HG03097 (cell line): ENCODE data around the gene LTA4H.

ENCODE experiments used
- ATAC-seq: cut with Tn5 transposase; IDR thresholded peaks from one replicate; pipeline ENCODE4 v1.9.1; 2021; ENCODE audit not compliant: unreplicated experiment, low FRiP score

Gene LTA4H

GRCh38 chr12:96036765-96037455 is 1.5 kb upstream of the LTA4H start:
- no peak for ATAC-seq

GRCh38 chr12:96034621-96035282 is 635 bp downstream of the LTA4H start:
- ATAC-seq, result peak; percentile 8

GRCh38 chr12:96033549-96034389 is 1.6 kb downstream of the LTA4H start:
- ATAC-seq, result no peak

DNA sequence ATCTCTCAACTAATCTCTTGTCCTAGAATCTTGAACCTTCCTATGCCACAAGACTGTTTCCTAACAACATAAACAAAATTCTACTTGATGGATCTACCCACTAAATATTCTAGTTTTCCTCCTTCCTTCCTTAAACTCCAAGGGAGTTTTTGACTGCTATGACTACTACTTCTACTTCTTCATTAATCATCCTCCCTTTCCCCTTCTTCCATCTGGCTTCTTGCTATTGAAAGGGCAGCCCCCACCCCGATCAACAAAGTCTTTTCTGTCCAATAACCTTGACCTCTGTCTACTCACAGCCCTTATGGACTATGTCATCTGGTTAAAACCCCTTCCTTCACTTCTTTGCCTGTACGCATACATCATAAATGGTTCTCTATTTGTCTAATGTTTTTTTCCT is 5.6 kb downstream of the LTA4H start:
- ATAC-seq, result no peak

GRCh38 chr12:96028538-96028937 is 6.8 kb downstream of the LTA4H start:
- ATAC-seq, result no peak

DNA sequence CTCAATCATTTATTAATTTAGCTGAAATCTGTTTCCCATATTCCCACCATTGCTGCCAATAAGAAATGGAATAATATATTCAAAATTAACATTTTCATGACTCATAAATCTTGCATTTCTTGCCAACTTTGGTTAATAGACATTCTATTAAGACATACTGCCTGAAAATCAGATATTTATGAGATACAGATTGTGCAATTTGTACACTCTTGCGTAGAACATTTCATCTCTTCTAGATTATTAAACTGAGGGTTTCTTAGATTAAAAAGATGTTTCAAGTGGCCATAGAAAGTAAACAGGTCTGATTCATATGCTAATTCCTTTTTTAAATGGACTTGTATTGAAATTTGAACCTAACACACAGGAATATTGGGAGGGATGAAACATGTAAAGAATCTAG is 9.1 kb downstream of the LTA4H start:
- no peak for ATAC-seq

DNA sequence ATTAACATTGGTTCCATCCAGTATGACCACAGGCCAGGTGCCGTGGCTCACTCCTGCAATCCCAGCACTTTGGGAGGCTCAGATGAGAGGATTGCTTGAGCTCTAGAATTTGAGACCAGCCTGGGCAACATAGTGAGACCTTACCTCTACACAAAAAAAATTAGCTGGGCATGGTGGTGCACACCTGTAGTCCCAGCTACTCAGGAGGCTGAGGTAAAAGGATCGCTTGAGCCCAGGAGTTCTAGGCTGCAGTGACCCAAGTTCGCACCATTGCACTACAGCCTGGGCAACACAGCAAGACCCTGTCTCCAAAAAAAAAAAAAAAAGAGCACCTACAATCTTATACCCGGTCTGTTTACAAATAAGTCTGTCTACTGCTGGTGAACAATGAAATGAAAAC is 9.9 kb downstream of the LTA4H start:
- no peak for ATAC-seq

DNA sequence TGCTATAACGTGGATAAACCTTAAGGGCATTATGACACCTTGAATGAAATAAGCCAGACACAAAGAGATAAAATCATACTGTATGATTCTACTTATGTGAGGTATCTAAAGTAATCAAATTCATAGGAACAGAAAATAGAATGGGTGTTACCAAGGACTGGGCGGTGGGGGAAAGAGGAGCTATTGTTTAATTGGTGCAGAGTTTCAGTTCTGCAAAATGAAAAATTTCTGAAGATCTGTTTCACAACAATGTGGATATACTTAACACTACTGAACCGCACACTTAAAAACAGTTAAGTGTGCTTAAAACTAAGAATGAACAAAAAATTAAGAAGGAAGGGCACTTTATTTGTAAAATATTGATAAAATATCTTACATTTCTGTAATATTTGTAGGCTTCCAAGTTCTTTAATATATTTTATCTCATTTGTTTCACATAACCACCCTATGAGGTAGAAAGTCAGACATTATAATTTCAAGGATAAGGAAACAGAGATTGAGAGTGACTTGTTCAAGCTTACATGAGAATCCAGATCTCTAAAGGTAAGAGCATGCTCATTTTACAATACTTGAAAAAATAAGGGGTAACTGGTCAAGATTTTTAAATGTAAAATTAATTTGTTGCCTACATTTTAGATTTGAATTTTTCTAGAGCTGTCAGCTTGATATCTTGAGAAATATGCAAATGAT is 14.9 kb downstream of the LTA4H start:
- ATAC-seq, result peak; percentile 75

DNA sequence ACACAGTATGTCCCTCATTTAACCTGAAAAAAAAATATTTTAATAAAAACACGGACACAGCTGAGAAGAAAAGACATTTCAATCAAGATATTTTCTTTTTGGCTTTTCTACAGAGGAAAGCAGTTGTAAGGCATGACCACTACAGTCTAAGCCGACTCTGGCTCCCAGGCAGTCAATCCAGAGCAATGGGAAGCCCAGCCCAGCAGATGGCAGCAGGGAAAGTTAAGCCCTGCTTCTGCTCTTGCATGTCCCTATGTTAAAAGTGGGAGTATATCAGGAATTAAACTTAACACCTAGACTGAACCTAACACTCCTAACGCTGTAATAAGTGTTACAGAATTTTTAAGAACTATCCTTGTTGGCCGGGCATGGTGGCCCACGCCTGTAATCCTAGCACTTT is 19.7 kb downstream of the LTA4H start:
- ATAC-seq, result no peak

DNA sequence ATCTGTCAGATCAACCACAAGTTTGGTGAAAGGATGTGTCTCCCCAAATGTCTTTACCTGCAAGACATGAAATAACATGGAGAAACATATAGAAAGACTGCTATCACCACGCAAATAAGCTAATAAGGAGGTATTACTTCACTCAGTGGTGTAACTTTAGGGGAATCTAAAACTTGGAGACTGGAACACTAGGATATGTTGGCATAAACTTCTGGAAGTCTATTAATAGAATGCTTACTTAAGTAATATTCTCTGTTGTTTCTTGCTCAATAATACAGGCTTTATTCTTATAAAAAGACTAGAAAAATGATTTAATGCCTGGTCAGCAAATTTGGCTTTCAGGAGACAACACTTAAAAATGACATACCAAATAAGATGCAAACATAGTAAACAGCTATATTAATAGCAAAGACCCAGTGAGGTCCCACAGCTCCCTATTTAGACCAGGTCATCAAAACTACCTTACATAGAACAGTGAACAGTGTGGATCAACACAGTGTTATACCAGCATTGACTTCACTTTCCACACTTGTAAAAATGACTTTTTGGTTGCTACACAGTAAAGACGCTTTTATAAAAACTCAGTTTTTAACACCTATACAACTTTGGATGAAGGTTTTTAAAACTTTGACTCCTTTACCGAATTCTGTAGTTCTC is 20.3 kb downstream of the LTA4H start:
- ATAC-seq, result no peak

DNA sequence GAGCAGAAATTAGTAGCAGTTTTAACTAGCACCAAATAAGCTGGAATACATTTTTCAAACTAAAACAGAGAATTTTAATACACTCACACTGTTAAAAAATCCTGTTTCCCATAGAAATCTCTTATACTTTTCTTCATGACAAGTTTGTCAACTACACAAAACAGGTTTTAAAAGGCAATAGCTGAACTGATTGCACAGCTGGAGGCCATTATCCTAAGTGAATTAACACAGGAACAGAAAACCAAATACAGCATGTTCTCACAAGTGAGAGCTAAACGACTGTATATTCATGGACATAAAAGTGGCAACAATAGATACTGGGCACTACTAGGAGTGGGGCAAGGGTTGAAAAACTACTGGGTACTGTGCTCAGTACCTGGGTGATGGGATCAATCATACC is 27.7 kb downstream of the LTA4H start:
- ATAC-seq, result no peak

DNA sequence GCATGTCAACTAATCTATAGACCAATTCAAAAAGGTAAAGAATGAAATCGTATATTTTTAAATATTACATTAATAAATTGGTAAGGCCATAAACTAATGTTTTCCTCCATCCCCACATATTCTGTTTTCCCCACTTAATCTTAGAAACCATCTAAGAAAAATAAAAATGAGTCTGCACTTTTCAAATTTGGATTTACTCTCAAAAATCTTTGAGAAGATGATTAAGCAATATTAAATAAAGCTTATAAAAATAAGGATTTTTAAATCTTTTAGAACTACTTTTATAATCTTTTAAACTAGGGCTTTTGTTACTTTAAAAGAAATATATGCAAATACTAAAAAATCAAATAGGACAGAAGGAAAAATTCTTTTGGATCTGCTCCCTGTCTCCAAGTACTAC is 28.7 kb downstream of the LTA4H start:
- ATAC-seq, result no peak

DNA sequence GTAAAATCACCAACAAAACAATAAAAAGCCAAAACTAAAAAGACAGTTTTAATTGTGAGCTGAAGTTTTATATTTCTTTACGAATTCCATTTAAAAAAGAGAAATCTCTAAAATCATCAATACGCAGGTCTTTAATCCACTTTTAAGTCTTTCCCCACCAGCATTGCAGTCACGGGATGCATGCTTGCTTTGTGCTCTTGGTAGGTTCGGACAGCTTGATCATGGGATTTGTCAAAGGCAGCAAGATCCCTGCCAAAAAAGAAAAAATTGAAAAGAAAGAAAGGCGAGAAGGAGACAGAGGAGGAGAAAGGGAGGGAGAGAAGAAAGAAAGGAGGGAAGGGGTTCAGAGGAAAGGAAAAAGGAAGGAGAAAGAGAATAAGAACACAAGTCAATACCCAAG is 34.5 kb downstream of the LTA4H start:
- no peak for ATAC-seq

- ATAC-seq, result no peak
These were observed 35.9 kb downstream of the LTA4H start for GRCh38 chr12:95999484-95999883.

GRCh38 chr12:95998611-95999286 is 36.6 kb downstream of the LTA4H start:
- peak; percentile 86 for ATAC-seq

DNA sequence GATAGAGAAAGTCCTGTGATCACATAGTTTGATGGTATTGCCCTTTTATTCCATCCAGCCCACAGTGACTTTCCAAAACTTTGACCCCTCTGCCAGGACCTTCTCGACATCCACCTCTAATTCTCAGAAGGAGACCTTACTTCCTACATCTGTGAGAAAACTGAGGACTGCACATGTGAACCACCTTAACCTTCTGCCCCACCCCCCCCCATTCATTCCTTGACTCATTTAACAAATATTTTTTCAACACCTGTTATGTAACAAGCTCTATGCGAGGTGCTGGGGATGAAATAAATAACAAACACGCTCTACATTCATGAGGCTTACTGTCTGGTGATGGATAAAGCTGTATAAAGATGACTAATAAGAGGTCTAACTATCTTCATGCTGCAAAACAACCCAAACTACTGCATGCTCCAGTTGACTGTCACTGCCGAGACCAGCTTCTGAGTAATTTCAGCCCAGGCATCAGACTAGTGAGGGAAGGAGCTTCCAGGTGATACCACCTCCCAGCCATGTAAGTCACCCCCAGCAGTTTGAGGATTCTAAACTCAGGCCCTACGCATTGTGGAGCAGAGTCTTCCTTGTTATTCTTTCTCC is 37.4 kb downstream of the LTA4H start:
- ATAC-seq, result no peak

DNA sequence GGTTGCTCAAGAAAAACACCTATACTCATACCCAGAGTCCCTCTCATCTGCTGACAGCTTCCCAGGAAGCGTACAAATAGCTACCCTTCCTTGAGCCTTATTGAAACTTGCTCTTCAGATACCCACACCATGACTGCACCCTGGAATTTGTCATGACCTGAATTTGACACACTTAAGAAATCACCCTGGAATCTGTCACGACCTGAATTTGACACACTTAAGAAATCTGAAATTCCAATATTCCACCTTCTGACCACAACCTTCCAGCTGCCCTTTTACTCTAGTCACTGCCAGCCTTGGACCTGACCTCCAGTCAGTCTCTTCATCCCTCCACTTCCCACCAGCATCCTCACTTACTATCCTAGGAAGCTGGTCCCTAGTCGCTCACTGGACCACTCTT is 38.1 kb downstream of the LTA4H start:
- ATAC-seq, result no peak

- no peak for ATAC-seq
These were observed 39.2 kb downstream of the LTA4H start, which contains the start of gene HAL for GRCh38 chr12:95996034-95996658. HAL (minus strand) TSS chr12:95996344; CDS start chr12:95995910, 434 bp downstream.
